ENCODE measurements around the gene PAPLN. TPM values are rescaled to one million over a fixed set of nuclear protein-coding genes. Genes with fewer than 3 reads are reported as not detected.

Gene PAPLN
- total and polyA plus RNA-seq, 2 of the 13 experiments (the other 11 are each of a cell fraction or from before 2014, with no cell fraction given) = not detected

GRCh38 chr14:73246387-73247150 is 9.3 kb downstream of the PAPLN start (continued):
- TF ChIP-seq FOXP4 (CRISPR knock-in tag; IDR thresholded peaks at IDR 0.05) (no peak), ZNF253 (CRISPR knock-in tag; IDR thresholded peaks at IDR 0.05; ENCODE audit: borderline replicate concordance) (no peak)

GRCh38 chr14:73248108-73248868 is 11.0 kb downstream of the PAPLN start:
- CTCF ChIA-PET (ENCODE audit: low intra/inter-chr PET ratio, low total read pairs) = no interaction called here
- H3K4me3 ChIP-seq (replicated peaks in 1 of 3; ENCODE audit: insufficient read depth in 1 of 3, low read depth in 2 of 3, low read length in 3 of 3) = no peak overlapping the region
- intact Hi-C loops (cut with micrococcal nuclease; ENCODE audit: unreplicated experiment) = no loop called here
- no peaks in the 10 kb centered on the region for H3K4me1 ChIP-seq (ENCODE audit: insufficient read depth, low read length)
- in situ Hi-C loops (cut with HindIII; ENCODE audit: extremely low pct_ligation_motif_present, low pct_unique_long_range_greater_than_20kb) = no loop called here
- TF ChIP-seq KMT2B (CRISPR knock-in tag; IDR thresholded peaks at IDR 0.05) (no peak), ZNF646 (CRISPR knock-in tag; IDR thresholded peaks at IDR 0.05) (peak; percentile 12; the same call in 1 of the 2 replicates)
- H3K79me2 ChIP-seq (ENCODE audit: insufficient read depth, low read length) = no peaks in the 10 kb centered on the region
- WGBS (ENCODE audit: low lambda C conversion rate) = 22% methylated on average over 6 of the region's 9 CpGs
- ATAC-seq (no peak), DNase-seq (ENCODE audit: low spot score) (no peak), FAIRE-seq (no peak)
- no peak overlapping the region for H3K4me2 ChIP-seq (ENCODE audit: low read depth, low read length)
- H4K20me1 ChIP-seq (ENCODE audit: insufficient read depth, low read length) = no peaks in the 10 kb centered on the region
- no peaks in the 10 kb centered on the region for H3K36me3 ChIP-seq (replicated peaks in 1 of 2; ENCODE audit: control insufficient read depth in 1 of 2, insufficient read depth in 2 of 2, low read length in 2 of 2)
- peaks cover 7 to 33% of the 10 kb centered on the region in 2 experiments for H3K27me3 ChIP-seq (ENCODE audit: control insufficient read depth in 1 of 2, insufficient read depth in 2 of 2, low read length in 2 of 2)
- H2AFZ ChIP-seq (ENCODE audit: low read length) = no peak overlapping the region
- no peak overlapping the region for H3K9ac ChIP-seq (ENCODE audit: insufficient read depth, low read depth, low read length)
- POLR2A ChIA-PET = no interaction called here
- no TSS peak for BruUV-seq (replicated peaks)
- H3K9me3 ChIP-seq (ENCODE audit: low read length) = no peaks in the 10 kb centered on the region
- H3K27ac ChIP-seq (ENCODE audit: extremely low read length, insufficient read depth, low read length) = no peak overlapping the region
